ENCODE results near the gene MYOM1.

Gene MYOM1

GRCh38 chr18:3164381-3164780 is 55.4 kb downstream of the MYOM1 start:
- TF ChIP-seq, protein P1, sequence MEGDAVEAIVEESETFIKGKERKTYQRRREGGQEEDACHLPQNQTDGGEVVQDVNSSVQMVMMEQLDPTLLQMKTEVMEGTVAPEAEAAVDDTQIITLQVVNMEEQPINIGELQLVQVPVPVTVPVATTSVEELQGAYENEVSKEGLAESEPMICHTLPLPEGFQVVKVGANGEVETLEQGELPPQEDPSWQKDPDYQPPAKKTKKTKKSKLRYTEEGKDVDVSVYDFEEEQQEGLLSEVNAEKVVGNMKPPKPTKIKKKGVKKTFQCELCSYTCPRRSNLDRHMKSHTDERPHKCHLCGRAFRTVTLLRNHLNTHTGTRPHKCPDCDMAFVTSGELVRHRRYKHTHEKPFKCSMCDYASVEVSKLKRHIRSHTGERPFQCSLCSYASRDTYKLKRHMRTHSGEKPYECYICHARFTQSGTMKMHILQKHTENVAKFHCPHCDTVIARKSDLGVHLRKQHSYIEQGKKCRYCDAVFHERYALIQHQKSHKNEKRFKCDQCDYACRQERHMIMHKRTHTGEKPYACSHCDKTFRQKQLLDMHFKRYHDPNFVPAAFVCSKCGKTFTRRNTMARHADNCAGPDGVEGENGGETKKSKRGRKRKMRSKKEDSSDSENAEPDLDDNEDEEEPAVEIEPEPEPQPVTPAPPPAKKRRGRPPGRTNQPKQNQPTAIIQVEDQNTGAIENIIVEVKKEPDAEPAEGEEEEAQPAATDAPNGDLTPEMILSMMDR (IDR thresholded peaks at IDR 0.05; ENCODE audit: low read depth, low read length, missing control alignments): no peak
- H3K4me3 ChIP-seq (replicated peaks; ENCODE audit: low read depth, low read length): no peak overlapping the region

DNA sequence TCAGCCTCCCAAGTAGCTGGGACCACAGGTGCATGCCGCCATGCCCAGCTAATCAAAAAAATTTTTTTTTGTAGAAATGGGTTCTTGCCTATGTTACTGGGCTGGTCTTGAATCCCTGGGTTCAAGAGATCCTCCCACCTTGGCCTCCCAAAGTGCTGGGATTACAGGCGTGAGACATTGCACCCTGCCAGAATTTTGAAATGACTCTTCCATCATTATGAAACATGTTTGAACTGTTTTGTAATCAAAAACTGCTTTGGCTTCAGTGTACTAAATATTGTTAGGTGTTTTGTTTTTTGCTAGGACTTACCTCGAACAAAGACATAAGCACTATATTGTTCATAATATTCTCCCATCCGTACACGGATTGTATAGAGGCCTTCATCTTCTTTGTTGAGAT is 55.8 kb downstream of the MYOM1 start:
- H3K4me3 ChIP-seq (replicated peaks; ENCODE audit: low read depth, low read length): no peak overlapping the region
- no peak for DNase-seq (ENCODE audit: extremely low read depth, low read depth)
- TF ChIP-seq, protein P1 (IDR thresholded peaks at IDR 0.05; ENCODE audit: low read depth, low read length, missing control alignments): no peak

More at GRCh38 chr18:3164381-3164780, 55.4 kb downstream of the MYOM1 start:
- no peak for DNase-seq (ENCODE audit: extremely low read depth, low read depth)

GRCh38 chr18:3162181-3162580 is 57.6 kb downstream of the MYOM1 start:
- DNase-seq (ENCODE audit: extremely low read depth, low read depth): peak; percentile 17
- no peak overlapping the region for H3K4me3 ChIP-seq (replicated peaks; ENCODE audit: low read depth, low read length)
- TF ChIP-seq, protein P1 (IDR thresholded peaks at IDR 0.05; ENCODE audit: low read depth, low read length, missing control alignments): no peak

- no peak for DNase-seq (ENCODE audit: extremely low read depth, low read depth)
- TF ChIP-seq, protein P1 (IDR thresholded peaks at IDR 0.05; ENCODE audit: low read depth, low read length, missing control alignments): no peak
- no peak overlapping the region for H3K4me3 ChIP-seq (replicated peaks; ENCODE audit: low read depth, low read length)
Measured at GRCh38 chr18:3159830-3160229, 59.9 kb downstream of the MYOM1 start.

DNA sequence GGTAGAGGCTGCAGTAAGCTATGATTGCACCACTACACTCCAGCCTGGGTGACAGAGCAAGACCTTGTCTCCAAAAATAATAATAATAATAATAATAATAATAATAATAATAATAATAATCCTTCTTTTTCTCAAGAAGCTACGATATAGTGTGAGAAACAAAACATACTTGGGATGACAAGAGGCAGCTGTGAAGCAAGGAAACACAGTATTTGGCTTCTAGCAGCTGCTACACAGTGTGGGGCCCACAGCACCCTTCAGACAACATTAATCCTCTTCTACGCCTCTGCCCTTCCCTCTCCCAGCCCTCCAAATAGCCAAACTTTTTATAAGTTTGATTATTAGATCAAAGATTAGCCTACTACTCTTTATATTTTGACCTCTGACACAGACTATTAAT is 62.2 kb downstream of the MYOM1 start:
- DNase-seq (ENCODE audit: extremely low read depth, low read depth): no peak
- TF ChIP-seq, protein P1 (IDR thresholded peaks at IDR 0.05; ENCODE audit: low read depth, low read length, missing control alignments): no peak
- H3K4me3 ChIP-seq (replicated peaks; ENCODE audit: low read depth, low read length): no peak overlapping the region

DNA sequence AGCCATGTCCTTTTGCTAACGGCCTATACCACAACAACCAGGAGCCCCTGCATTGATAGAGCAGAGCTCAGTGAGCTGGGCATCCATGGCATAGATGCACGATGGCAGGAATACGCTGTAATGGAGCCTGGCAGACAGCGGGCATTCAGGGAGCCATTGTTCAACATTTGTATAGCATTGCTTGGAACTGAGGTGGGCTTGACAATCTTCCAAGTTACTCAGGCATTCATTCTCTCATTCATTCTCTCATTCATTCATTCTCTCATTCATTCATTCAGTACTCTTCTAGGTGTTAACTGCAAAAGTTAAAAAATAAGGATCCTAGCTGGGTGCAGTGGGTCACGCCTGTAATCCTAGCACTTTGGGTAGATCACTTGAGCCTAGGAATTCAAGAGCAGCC is 62.7 kb downstream of the MYOM1 start:
- H3K4me3 ChIP-seq (replicated peaks; ENCODE audit: low read depth, low read length): no peak overlapping the region
- TF ChIP-seq, protein P1 (IDR thresholded peaks at IDR 0.05; ENCODE audit: low read depth, low read length, missing control alignments): no peak
- no peak for DNase-seq (ENCODE audit: extremely low read depth, low read depth)

- TF ChIP-seq, protein P1 (IDR thresholded peaks at IDR 0.05; ENCODE audit: low read depth, low read length, missing control alignments): no peak
- H3K4me3 ChIP-seq (replicated peaks; ENCODE audit: low read depth, low read length): no peak overlapping the region
Measured at GRCh38 chr18:3156325-3156640, 63.5 kb downstream of the MYOM1 start.

More at GRCh38 chr18:3156325-3156640, 63.5 kb downstream of the MYOM1 start:
- no peak for DNase-seq (ENCODE audit: extremely low read depth, low read depth)

Data from HFF-Myc (cell line).